VCaP (cell line): ENCODE measurements around the gene CHERP.

Experiments used
- H3K27ac ChIP-seq: fragments of 450-650 bp; 2 replicates; pipeline ENCODE4 v1.5.1; 2017
- TF ChIP-seq, protein P1 (sequence below): fragments of 450-650 bp; conservative IDR thresholded peaks from 2 replicates; pipeline ENCODE4 v1.5.1; 2017; ENCODE audit warnings: mild to moderate bottlenecking, moderate library complexity

Gene CHERP

DNA sequence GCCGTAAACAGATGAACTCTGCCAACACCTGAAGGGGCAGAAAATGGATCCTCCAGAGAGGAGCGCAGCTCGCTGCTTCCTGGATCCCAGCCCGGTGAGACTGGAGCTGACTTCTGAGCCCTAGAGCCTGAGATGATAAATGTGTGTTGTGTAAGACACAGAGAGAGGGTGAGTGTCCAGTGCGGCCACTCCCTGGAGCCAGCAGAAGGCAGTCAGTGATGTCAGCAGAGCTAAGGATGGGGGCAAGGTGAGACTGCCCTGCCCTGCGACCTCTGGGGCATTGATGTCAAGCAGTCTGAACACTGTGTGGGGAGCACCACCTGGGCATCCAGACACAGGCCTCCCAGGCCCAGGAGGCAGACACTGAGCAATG is 39.7 kb upstream of the CHERP start:
- H3K27ac ChIP-seq, result peak overlapping the region; percentile 86
- TF ChIP-seq, protein P1, sequence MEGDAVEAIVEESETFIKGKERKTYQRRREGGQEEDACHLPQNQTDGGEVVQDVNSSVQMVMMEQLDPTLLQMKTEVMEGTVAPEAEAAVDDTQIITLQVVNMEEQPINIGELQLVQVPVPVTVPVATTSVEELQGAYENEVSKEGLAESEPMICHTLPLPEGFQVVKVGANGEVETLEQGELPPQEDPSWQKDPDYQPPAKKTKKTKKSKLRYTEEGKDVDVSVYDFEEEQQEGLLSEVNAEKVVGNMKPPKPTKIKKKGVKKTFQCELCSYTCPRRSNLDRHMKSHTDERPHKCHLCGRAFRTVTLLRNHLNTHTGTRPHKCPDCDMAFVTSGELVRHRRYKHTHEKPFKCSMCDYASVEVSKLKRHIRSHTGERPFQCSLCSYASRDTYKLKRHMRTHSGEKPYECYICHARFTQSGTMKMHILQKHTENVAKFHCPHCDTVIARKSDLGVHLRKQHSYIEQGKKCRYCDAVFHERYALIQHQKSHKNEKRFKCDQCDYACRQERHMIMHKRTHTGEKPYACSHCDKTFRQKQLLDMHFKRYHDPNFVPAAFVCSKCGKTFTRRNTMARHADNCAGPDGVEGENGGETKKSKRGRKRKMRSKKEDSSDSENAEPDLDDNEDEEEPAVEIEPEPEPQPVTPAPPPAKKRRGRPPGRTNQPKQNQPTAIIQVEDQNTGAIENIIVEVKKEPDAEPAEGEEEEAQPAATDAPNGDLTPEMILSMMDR, result no peak

DNA sequence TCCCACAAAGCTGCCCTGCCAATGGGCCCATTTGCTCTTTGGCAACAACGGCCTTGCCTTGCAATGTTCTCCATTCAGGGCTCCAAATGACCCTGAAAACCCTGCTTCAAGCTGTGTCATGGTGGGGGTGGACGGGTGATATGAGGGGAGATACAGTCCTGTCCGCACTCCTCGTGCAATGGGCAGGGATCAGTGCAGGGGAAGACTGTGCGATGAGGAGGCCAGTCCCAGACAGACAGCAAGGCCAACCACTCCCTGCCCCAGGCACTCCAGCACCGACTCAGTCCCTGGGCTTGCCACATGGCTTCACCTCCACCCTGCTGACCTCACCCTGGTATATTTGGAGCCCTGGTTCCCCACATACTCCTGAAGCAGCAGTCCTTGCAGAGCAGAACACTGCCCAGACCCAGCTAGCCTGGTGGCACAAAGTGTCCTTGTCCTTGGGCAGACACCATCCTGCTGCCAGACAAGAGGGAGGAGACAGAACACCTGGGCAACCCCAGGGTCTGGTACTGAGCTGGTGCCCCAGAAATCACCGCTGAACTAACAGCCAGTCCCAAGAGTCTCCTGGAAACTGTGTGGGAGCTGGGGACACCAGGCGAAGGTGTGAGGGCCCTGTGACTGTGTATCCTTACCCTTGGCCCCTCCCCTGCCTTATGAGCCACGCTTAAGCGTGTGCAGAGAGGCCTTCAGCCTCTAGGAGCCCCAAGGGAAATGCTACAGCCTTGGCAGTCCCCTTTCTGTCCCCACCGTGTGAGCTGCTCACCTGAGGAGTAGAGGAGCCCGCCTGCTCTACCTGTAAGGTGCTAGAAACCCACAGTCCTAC is 39.1 kb upstream of the CHERP start:
- TF ChIP-seq, protein P1, result no peak

DNA sequence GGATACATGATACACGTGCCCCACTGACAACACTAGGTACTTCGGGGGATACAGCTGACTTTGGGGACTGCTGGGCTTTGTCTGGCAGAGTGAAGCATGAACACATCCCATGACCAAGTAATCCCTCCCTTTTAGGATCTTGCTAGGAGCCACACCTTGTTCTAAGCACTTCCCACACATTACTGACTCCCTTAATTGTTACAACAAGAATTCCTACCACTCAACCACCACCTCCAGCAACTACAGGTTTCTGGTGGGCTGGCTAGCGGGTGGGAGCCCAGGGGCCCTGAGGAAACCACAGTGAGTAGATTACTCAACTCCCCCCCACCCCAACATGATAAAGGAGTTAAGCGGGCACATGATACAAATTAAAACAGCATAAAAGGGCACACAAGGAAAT is 37.1 kb upstream of the CHERP start:
- peak overlapping the region; percentile 86; the same call in 1 of the 2 replicates for H3K27ac ChIP-seq
- TF ChIP-seq, protein P1, result no peak

More for the DNA sequence above, 39.1 kb upstream of the CHERP start:
- H3K27ac ChIP-seq, result peak overlapping the region; percentile 86

DNA sequence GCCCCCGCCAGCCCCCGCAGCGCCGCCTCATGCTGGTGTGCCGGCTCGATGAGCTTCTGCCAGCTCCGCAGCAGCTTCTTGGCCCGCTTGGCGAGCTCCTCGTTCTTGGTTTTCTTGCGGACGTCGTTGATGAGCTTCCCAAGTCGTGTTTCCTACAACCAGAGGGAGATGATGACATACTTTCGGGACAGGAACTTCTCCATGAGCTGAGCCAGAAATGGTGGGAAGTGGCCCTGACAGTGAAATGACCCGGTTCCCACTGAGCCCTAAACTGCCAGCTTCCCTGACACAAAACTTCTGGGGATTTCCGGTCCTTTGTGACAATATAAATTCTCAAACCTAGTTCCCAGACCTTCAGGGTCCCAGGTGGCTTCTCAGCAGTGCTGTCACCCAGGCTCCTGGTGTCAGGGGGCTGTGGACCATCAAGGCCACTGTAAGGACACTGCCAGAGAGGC is 35.3 kb upstream of the CHERP start:
- TF ChIP-seq, protein P1, result no peak
- H3K27ac ChIP-seq, result no peak overlapping the region

DNA sequence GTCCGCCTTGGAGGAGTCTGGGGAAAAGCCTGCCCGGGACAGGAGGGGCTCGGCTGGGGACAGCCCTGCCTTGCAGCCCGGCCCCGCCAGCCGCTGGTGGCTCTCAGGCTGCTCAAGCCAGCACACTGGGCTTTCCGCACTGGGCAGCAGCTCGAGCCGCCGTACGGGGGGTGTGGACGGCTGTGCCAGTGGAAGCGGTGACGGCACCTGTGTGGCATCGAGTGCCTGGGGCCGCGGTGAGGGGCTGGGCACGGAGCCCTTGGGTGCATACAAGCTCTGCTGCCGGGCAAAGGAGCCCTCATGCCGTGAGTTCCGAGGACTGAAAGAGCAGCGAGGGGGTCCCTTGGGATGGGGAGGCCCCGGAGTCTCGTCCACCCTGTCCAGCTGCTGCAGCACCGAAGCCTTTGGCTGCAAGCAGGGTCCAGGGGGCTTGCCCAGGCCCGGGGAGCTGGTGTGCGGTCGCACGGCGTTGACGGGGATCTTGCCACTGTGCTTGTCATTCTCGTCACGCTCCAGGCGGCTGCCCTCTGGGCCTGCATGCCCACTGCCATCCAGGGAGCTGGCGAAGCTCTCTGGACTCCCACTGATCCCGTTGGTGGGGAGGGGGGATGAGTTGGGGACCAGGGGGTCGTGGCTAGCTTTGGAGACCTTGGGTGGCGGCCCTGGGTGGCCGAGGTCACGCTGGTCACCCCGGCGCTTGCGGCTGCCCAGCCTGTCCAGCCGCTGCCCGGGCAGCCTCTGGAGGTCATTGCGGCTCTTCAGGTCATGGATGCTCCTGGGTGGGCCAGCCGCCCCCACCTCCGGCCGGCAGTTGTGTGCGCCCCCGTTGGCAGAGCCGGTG is 34.7 kb upstream of the CHERP start:
- TF ChIP-seq, protein P1, result no peak
- H3K27ac ChIP-seq, result no peak overlapping the region

DNA sequence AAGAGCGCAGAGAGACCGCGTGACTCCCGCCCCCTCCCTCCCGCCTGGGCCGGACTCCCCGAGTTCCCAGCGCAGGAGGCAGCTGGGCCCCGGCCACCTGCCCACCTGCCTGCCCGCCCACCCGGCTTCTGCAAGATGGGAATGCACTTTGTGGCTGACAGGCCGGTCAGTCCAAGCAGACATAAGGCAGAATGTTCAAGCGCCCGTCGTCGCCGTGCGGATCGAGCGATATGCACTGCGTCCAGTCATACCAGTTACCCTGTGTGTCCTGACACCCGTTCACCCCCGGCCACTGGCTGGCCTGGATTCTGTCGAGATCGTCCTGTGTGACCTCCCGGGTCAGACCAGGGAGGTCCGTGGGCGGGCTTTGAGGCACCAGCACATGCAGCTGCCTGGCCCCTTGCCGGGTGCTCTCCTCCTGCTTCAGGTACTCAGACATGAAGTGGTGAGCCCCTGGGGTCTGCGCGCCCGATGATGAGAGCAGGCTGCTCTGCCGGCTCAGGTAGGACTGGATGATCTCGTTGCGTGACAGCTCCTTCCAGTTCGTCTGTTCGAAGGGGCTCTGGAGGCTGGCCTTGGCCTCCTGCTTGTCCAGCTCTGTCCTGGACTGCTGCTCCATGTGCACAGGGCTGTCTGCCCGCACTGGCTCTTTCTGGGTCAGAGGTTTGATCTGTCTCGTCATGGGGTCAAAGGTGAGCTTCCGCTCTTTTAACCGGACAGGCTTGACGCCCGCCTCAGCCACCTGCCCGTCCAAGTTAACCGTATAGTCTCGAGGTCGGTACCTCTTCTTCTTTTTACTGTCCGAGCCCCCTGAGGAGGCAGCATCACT is 33.8 kb upstream of the CHERP start:
- TF ChIP-seq, protein P1, result no peak

More for the DNA sequence above, 33.8 kb upstream of the CHERP start:
- peak overlapping the region; percentile 100 for H3K27ac ChIP-seq
